Stimulated activated CD4-positive, alpha-beta T cell treated with anti-CD3 and anti-CD28 coated beads, Interleukin-4, amount 100 ng/mL, for 48 hours (primary cell): ENCODE data around the gene TPSB2.
"Not testable (repeated sequence)": the region's sequence is repeated elsewhere in the genome, so short reads cannot be mapped to it uniquely, and the experiment has no call there.

Source experiments
- DNase-seq, 2 donors: peaks; one replicate each; pipeline ENCODE4 v3.0.0-alpha.2; 2020; ENCODE audit warnings: low read depth in 2 of 2

TPSB2 gene

DNA sequence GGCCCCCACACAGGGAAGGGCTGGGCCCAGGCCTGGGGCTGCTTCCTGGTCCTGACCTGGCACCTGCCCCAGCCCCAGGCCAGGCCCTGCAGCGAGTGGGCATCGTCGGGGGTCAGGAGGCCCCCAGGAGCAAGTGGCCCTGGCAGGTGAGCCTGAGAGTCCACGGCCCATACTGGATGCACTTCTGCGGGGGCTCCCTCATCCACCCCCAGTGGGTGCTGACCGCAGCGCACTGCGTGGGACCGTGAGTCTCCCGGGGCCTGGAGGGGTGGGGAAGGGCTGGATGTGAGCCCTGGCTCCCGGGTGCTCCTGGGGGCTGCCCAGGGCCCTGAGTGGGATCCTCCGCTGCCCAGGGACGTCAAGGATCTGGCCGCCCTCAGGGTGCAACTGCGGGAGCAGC lies 11.1 kb upstream of the TPSB2 start:
- DNase-seq, result not testable (repeated sequence)

DNA sequence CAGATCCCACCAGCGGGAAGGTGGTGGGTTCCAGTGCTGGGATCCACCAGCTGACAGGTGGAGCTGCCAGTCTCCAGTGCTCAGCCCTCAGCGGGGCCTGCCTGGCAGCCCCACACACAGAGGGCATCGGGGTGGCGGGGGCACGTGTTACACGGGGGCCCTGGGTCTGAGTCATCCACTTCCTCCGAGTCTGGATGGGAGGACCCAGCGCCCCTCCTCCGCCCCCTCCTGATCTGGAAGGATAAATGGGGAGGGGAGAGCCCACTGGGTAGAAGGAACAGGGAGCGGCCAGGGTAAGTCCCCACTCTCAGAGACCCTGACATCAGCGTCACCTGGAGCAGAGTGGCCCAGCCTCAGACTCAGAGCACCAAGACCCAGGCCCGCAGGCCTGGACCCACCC lies 10.5 kb upstream of the TPSB2 start, which contains the start of gene TPSAB1:
Gene TPSAB1 (plus strand): TSS at position 270 of the 400 bp plus-strand sequence. CDS start 234 bp downstream, outside the sequence.
- DNase-seq, result not testable (repeated sequence)

DNA sequence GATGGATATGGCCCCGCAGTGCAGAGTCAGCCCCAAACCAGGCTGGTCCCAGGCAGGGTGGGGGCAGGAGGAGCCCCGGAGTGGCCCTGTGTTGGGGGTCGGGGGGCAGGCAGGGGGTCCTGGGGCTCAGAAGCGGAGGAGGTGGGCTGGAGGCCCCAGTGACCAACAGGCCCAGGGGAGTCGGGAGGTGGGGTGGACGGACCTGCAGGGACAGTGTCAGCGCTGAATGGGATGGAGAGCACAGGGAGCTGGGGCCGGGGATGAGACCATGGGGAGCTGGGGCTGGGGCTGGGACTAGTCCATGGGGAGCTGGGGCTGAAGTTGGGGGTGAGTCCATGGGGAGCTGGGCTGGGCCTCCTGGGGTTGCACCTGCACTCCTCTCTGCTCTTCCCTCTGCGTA lies 9.6 kb upstream of the TPSB2 start:
- DNase-seq, result not testable (repeated sequence)

DNA sequence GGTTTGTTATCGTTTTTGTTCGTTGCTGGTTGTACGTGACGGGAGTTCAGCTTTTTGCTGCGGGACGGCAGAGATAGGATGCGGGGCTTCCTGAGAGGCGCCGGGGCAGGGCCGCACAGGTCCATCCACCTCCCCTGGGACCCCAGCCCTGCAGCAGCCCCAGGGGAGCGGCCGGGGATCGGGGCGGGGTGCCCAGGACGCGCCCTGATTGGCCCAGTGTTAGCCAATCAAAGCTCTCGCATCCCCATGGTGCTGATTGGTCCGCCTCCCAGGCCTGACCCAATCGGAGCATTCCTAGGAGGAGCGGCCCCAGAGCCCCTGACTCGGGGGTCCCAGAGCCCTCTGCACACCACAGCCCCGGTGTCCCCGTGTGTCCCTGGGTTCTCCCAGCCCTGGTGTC lies 8.9 kb upstream of the TPSB2 start:
- DNase-seq, result not testable (repeated sequence)

DNA sequence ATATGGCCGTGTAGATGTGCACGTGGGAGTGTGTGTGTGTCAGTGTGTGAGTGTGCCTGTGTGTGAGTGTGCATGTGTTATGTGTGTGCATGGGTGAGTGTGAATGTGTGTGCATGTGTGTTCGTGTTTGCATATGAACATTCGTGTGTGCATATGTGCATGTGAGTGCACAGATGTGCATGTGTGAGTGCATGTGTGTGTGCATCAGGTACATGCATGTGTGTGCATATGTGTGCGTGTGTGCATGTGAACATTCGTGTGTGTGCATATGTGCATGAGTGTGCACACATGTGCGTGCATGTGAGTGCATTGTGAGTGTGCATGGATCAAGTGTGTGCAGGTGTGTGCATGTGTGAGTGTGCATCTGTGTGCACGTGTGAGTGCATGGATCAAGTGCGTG lies 8.0 kb upstream of the TPSB2 start:
- DNase-seq, result no peak

DNA sequence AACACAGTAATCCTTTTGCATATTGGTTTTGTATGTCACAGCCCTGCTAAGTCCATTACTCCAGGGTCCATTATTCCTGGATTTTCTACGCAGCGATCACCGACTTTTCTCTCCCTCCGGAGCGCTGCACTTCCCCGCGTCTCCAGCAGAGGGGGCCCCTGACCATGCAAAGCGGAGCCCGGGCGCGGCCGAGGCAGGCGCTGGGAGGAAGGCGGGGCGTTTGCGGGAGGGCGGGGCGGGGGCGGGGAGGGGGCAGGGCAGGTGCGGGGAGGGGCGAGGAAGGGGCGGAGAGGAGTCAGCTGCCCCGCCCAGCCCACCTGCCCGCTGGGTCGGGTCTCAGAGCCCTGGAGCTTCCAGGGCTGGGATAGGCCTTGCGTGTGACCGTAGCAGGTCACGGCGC lies 6.7 kb upstream of the TPSB2 start:
- not testable (repeated sequence) for DNase-seq

DNA sequence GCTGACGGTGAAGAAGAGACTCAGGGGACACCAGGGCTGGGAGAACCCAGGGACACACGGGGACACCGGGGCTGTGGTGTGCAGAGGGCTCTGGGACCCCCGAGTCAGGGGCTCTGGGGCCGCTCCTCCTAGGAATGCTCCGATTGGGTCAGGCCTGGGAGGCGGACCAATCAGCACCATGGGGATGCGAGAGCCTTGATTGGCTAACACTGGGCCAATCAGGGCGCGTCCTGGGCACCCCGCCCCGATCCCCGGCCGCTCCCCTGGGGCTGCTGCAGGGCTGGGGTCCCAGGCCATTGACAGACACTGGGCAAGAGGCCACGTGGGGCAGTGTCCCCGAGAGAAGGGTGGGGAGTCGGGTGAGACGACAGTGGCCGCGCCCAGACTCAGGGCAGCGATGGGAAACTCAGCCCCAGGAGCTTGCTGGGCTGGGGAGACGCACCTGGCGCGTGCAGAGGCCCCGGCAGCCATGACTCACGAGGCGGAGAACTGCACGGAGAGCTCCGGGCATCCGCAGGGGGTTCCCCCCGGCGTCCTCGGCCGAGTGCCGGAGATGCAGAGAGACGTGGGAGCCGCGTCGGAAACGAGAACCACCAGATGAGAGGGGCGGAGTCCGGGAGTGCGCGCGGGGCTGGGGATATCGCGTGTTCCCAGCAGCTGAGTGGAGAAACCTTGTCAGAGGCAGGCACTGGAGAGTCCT lies 2.2 kb upstream of the TPSB2 start:
- DNase-seq, result not testable (repeated sequence)

DNA sequence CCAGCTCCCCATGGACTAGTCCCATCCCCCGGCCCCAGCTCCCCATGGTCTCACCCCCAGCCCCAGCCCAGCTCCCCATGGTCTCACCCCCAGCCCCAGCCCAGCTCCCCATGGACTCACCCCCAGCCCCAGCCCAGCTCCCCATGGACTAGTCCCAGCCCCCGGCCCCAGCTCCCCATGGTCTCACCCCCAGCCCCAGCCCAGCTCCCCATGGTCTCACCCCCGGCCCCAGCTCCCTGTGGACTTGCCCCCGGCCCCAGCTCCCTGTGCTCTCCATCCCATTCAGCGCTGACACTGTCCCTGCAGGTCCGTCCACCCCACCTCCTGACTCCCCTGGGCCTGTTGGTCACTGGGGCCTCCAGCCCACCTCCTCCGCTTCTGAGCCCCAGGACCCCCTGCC lies 1.3 kb upstream of the TPSB2 start:
- DNase-seq, result not testable (repeated sequence)

DNA sequence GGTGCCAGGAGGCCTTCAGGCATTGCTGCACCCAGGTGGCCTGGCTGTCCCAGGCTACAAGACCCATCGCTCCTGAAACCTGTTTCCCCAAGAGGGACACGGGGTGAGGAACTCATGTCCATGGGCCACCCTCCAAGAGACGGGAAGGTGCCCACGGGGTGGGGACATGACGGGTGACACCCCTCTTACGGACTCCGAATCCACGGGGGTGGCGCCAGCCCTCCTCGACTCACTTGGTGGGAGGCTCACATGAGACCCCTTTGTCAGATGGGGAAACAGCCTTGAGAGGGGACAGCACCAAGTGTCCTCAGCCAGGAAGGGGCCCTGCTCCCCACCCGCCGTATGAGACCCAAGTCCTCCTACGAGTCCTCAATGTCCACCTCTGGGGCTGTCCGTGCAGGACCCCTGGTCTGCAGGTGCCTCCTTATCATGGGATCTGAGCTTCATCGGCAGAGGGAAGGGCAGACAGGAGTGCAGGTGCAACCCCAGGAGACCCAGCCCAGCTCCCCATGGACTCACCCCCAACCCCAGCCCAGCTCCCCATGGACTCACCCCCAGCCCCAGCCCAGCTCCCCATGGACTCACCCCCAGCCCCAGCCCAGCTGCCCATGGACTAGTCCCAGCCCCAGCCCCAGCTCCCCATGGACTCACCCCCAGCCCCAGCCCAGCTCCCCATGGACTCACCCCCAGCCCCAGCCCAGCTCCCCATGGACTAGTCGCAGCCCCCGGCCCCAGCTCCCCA lies 658 bp upstream of the TPSB2 start:
- not testable (repeated sequence) for DNase-seq

DNA sequence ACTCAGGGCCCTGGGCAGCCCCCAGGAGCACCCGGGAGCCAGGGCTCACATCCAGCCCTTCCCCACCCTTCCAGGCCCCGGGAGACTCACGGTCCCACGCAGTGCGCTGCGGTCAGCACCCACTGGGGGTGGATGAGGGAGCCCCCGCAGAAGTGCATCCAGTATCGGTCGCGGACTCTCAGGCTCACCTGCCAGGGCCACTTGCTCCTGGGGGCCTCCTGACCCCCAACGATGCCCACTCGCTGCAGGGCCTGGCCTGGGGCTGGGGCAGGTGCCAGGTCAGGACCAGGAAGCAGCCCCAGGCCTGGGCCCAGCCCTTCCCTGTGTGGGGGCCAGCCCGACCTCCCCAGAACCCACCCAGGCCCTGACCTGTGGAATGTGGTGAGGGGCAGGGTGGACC lies 508 bp downstream of the TPSB2 start:
- DNase-seq, result not testable (repeated sequence)

DNA sequence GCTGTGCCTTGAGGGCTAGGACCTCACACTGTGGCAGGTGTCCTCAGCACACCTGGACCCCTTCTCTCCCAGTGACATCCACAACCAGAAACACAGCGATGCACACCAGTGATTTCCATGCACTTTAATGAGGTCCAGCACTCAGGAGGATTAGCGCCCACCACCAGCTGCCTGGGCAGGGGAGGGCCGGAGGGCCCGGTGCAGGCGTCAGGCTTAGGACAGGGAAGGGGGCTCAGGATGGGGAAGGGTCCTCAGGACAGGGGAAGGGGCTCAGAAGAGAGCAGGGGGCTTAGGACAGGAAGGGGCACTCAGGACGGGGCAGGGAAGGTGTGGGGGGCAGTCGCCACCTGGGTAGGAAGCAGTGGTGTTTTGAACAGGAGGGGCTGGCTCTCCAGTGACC lies 1.8 kb downstream of the TPSB2 start:
- DNase-seq, result not testable (repeated sequence)

DNA sequence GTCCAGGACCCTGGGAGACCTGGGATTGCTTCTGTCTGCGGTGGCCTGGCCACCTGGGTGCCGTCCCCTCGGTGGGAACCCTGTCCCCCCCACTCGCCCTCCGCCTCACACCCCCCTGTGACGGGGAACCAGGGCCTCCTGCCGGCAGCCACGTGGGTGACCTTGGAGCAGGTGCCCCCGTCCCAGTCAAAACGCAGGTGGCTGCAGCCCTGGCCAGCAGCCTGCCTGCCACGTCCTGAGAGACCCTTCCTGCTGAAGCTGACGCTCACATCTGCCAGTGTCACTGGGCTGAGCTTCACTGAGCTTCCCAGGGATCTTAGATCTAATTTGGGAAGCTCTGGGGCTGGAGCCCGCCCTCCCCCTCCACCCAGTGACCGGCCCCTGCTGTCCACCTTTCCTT lies 3.3 kb downstream of the TPSB2 start:
- DNase-seq, result not testable (repeated sequence)

DNA sequence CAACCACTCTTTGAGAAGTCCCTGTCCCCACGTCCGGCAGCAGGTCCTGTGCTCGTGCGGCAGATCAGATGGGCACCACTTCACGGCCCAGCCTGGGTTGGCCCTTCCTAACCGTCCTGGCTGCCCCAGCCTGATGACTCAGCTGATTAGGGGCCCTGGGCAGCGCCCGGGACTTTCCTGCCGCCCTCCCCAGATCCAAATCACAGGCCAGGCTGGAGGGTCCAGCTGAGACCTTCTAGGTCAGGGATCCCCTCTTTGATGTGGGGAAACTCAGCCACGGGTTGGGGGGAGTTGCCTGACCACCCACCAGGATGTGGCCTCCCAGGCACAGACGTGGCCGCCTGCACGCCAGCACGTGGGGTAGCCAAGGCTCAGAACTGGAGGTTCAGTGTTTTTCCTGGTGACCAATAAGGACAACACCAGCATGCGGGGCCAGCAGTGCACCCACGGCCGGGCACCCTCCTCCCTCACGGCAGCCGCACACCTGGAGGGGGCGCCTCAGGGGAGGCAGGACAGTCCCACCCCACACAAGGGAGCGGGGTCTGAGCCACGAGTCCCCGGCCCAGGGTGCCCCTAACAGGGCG lies 4.2 kb downstream of the TPSB2 start:
- DNase-seq, result not testable (repeated sequence)

DNA sequence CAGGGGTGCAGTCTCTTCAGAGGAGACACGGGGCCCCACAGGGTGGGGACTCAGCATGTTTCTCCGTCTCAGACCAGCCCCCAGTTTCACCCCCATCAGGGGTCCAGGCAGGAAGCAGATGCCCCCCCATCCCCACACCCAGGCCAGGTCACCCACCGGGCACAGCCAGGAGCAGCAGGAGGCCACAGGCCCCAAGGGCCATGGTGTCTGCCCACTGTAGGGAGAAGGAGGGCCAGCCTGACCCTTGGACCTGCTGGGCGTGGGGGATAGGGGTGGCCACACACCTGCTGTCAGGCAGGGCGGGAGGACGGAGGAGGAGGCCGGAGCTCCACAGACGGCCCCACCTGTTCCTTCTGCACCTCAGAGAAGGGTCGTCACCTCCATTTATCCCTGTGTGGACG lies 4.9 kb downstream of the TPSB2 start, which contains the start of gene TPSG1:
Gene TPSG1 (minus strand): TSS at position 218 of the 401 bp plus-strand sequence. CDS start 16 bp downstream, at position 202.
- DNase-seq, result no peak

DNA sequence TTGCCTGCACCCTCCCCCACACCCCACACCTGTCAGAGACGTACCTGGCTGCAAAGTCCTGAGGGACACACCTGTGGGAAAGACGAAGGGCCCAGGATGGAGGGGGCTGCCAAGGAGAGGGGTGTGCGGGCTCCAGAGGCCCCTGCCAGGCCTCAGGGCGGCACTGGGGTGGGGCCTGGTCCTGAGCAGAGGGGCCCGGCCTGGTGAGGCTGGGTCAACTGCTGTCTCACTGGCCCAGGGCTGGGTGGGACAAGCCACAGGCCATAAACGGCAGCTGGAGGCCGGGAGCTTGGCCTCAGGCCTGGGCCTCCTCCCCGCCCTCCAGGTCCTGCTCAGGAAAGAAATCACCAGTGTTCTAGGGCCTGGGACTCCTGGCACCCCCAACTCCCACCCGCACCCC lies 5.4 kb downstream of the TPSB2 start:
- no peak for DNase-seq

DNA sequence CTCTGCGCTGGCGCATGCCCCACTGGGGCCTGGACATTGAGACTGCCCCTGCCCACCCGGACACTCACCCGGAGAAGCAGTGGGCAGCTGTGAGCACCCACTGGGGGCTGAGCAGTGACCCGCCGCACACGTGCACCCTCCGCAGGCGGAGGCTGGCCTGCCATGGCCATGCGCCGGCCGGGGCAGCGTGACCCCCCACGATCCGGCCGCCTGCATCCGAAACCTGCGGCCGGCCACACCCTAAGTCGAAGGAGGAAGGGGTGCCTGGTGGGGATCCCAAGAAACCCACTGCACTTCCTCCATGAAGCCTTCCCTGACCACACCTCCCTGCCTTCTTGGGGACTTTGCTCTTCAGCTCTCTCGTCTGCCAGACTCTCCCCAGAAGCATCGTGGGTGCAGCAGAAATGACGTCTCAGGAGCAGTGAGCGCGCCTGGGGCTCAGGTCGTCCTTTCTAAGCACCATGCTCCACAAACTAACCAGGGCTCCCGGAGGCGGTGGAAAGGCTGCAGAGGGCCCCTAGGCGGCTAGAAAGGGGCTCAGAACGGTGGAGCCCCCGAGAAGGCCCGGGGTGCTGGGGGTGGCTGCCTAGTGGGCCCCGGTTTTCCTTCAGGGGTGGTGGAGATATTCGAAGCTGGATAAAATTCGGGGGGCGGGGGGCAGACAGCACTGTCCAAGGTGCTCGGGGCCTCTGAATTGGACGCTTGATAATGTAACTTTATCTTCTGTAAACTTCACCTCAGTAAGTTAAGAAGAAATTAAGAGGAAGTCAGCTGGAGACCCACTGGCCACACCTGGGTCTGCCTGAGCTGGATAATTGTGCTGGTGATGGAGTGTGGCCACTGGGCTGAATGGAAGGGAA lies 6.4 kb downstream of the TPSB2 start:
- no peak for DNase-seq

DNA sequence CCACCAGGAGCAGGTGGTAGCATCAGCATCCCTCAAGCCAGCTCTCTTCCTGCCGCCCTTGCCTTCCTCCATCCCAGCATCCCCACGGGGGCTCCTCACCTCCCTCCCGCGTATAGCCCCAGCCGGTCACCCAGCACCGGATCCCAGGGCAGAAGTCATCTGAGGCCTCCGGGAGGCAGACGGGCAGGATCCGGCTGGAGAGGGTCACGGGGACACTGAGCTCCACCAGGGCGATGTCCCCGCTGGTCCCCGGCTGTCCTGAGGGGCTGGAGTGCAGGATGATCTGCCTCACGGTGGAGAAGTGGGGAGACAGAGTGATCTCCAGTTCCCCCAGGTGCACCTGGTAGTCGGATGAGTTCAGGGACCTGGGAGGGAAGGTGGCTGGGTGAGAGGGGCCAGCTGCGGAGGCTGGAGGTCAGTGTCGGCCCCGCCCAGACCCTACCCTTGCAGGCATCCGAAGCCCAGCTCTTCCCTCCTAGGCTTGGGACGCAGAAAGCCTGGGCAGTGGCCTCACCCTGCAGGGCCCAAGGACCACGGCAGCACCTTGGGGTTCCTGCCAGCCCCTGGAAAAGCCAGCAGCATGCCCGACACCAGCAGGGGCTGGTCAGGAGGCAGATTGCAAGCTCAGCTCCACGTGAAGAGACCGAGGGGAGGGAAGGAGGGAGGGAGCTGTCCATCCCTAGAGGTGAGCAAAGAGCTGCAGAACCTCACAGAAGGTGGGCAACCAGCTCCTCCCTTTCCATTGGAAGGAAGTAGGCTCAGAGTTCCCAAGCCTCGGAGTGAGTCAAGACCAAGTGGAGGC lies 7.2 kb downstream of the TPSB2 start:
- DNase-seq, result no peak

DNA sequence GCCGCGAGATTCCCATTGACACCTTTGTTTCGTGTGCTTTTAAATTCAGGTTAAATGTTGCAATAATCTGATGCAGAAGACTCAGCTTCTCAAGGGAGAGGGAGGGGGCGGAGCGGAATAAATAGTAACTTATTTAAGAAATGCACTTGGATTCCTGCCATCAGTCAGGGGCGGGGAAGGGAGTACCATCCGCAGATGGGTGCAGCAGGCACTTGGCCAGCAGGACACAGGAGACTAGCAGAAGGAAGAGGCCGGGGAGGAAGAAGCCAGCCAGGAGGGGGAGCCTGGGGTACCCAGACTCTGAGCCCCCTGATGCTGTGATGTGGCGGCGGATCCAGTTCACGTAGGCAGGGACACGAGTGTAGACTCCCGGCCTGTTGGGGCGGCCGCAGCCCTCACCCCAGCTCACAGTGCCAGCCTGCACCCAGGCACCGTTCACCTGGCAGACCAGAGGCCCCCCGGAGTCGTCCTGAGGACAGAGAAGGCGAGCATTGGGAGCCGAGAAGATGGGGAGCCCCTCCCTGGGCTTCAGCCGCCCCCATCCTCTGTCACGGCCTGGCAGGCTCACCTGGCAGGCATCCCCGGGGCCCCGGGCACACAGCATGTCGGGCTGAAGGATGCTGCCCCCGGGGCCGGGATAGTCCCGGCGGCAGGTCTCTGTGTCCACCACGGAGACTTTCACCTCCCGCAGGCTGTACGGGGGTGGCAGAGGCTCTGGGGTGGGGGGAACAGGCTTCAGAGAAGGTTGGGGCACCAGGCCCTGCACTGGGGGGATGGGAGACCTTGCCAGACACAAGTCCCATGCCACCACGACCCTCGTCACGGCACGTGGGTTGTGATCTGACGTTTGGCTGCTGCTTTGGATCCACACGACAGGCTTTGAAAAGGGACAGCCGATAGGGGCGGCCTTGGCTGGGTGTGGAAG lies 8.1 kb downstream of the TPSB2 start:
- DNase-seq, result no peak

DNA sequence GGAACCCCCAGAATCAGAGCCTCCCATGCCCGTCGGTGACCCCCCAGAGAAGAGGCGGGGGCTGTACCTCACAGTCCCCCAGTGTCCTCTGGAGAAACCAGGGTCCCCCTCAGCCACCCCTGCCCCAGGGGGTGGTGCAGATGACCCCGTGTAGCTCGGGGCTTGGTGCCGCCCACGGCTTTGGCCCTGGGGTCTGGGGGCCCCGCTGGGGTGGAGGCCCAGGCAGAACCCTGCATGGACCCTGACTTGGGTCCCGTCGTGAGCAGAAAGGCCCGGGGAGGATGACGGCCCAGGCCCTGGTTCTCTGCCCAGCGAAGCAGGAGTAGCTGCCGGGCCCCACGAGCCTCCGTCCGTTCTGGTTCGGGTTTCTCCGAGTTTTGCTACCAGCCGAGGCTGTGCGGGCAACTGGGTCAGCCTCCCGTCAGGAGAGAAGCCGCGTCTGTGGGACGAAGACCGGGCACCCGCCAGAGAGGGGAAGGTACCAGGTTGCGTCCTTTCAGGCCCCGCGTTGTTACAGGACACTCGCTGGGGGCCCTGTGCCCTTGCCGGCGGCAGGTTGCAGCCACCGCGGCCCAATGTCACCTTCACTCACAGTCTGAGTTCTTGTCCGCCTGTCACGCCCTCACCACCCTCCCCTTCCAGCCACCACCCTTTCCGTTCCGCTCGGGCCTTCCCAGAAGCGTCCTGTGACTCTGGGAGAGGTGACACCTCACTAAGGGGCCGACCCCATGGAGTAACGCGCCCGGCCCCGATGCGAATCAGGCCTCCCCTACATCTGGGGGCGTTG lies 8.9 kb downstream of the TPSB2 start:
- no peak for DNase-seq
